Astrocyte of the spinal cord (primary cell): ENCODE measurements around the gene DENND4A.

Source experiments
- DNase-seq: peaks from one replicate; pipeline ENCODE4 v3.0.0; 2011; ENCODE audit warnings: low read depth, low spot score
- H3K4me3 ChIP-seq: 2 replicates; pipeline ENCODE4 v1.5.1; 2011; ENCODE audit warnings: low read depth, mild to moderate bottlenecking, low read length, moderate library complexity
- in situ Hi-C: cut with HindIII; loops from 2 replicates; pipeline ENCODE4 v1.10.0; 2017; ENCODE audit warnings: low sequenced_read_pairs
- TF ChIP-seq, protein P1 (sequence below): IDR thresholded peaks from 2 replicates; pipeline ENCODE4 v1.5.1; 2012; ENCODE audit warnings: low read depth, mild to moderate bottlenecking, low read length, inconsistent platforms

DENND4A gene

DNA sequence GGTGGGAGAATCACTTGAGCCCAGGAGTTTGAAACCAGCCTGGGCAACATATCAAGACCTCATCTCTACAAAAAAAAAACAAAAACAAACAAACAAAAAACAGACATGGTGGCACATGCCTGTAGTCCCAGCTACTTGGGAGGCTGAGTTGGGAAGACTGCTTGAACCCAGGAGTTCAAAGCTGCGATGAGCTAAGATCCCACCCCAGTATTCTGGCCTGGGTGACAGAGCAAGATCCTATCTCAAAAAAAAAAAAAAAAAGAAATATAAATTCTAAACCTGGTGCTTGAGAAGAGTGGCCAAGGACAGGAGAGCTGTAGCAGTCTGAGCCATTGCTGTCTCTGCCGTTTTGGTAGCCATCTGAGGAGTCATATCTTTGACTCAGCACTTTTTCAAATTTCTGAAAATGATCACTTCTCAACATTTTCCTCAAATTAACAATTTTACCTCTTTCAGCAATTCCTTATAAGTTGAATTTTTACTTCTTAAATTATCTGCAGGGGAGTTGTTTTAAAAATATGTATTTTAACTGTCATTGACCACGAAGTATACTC lies 3.6 kb upstream of the DENND4A start:
- in situ Hi-C loops: no loop called here
- DNase-seq: no peak
- no peak overlapping the region for H3K4me3 ChIP-seq
- TF ChIP-seq, protein P1, sequence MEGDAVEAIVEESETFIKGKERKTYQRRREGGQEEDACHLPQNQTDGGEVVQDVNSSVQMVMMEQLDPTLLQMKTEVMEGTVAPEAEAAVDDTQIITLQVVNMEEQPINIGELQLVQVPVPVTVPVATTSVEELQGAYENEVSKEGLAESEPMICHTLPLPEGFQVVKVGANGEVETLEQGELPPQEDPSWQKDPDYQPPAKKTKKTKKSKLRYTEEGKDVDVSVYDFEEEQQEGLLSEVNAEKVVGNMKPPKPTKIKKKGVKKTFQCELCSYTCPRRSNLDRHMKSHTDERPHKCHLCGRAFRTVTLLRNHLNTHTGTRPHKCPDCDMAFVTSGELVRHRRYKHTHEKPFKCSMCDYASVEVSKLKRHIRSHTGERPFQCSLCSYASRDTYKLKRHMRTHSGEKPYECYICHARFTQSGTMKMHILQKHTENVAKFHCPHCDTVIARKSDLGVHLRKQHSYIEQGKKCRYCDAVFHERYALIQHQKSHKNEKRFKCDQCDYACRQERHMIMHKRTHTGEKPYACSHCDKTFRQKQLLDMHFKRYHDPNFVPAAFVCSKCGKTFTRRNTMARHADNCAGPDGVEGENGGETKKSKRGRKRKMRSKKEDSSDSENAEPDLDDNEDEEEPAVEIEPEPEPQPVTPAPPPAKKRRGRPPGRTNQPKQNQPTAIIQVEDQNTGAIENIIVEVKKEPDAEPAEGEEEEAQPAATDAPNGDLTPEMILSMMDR: no peak

GRCh38 chr15:65793818-65794104 lies 1.7 kb upstream of the DENND4A start:
- in situ Hi-C loops: no loop called here
- TF ChIP-seq, protein P1: no peak
- DNase-seq: no peak
- no peak overlapping the region for H3K4me3 ChIP-seq

GRCh38 chr15:65792988-65793817 lies 1.1 kb upstream of the DENND4A start:
- TF ChIP-seq, protein P1: no peak
- in situ Hi-C loops: no loop called here
- no peak for DNase-seq
- H3K4me3 ChIP-seq: peak overlapping the region; percentile 83

DNA sequence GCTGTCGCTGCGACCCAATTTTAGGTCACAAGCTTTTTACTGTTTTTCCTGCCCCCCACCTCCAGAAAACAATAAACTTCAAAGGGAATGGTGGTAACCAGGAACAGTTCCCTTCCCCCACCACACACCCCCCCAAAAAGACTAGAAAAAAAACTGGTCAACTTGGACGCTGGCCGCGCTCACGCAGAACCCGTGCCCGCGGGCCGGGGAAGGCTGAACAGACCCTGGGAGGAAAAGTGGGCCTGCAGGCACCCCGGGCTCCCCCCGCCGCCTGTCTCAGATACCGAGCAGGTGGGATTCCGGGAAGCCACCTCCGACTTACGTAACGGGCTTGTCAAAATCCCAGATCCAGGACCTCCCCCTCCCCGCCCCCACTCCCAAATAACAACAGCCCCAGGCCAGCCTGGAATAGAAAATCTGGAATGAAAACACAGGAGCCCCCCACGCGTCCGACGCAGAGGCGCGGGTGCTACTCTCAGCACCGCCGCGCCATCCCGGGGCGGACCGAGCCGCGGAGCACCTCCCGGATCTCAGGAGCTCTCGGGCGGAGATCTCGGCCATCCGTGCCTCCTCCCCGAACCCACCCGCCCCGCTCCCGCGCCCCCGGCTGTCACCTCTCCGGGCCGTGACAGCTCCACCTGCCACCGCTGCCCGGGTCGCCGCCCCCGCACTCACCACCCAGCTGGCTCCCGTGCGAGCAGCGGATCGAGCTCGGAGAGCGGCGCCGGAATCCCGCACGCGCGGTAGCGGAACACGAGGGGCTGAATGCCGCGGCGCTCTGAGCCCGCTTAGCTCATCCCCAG lies 557 bp downstream of the DENND4A start:
- DNase-seq: peak; percentile 47
- TF ChIP-seq, protein P1: no peak
- in situ Hi-C loops: no loop called here
- H3K4me3 ChIP-seq: peak overlapping the region; percentile 83

- no peak for DNase-seq
- peak overlapping the region; percentile 83 for H3K4me3 ChIP-seq
- in situ Hi-C loops: no loop called here
- TF ChIP-seq, protein P1: no peak
Measured at GRCh38 chr15:65790694-65791334, 1.3 kb downstream of the DENND4A start.

GRCh38 chr15:65789759-65790425 lies 2.2 kb downstream of the DENND4A start:
- TF ChIP-seq, protein P1: no peak
- in situ Hi-C loops: no loop called here
- no peak overlapping the region for H3K4me3 ChIP-seq
- DNase-seq: no peak
